K562 (cell line): ENCODE measurements around the gene MAP1S. TPM values are rescaled to one million over a fixed set of nuclear protein-coding genes. Genes with fewer than 3 reads are reported as not detected.

Experiments used
- ATF3 ChIP-seq, 2 experiments: fragments of 450-650 bp in 1 of 2; sonication (generic) in 1 of 2; formaldehyde crosslinking in 1 of 2; IDR thresholded peaks in 1 of 2; conservative IDR thresholded peaks in 1 of 2; 2 replicates each; pipeline versions ENCODE4 v1.6.1 to v1.8.1; 2016 to 2023; ENCODE audit warnings: mild to moderate bottlenecking in 2 of 2, moderate library complexity in 2 of 2, inconsistent platforms in 1 of 2, missing genetic modification reagents in 1 of 2
- BCOR ChIP-seq: fragments of 450-650 bp; IDR thresholded peaks from 2 replicates; pipeline ENCODE4 v1.6.1; 2016
- CBFA2T3 ChIP-seq: fragments of 450-650 bp; IDR thresholded peaks from 2 replicates; pipeline ENCODE4 v1.6.1; 2017
- CBX2 ChIP-seq: fragments of 200-600 bp; sonication (generic); IDR thresholded peaks from one replicate; pipeline ENCODE4 v1.6.1; 2012; ENCODE audit warnings: mild to moderate bottlenecking, low read length, inconsistent platforms; ENCODE audit not compliant: insufficient read depth, poor library complexity, severe bottlenecking
- ELK3 ChIP-seq: fragments of 450-650 bp; formaldehyde crosslinking; IDR thresholded peaks from 2 replicates; pipeline ENCODE4 v1.4.0; 2020; ENCODE audit warnings: mild to moderate bottlenecking
- HDAC1 ChIP-seq, 2 experiments: fragments of 450-650 bp; IDR thresholded peaks; 2 replicates each; pipeline ENCODE4 v1.6.1; 2016 to 2017; ENCODE audit warnings: inconsistent platforms in 1 of 2, mild to moderate bottlenecking in 1 of 2, moderate library complexity in 1 of 2
- NFE2 ChIP-seq: IDR thresholded peaks from 2 replicates; pipeline ENCODE4 v1.6.1; 2014; ENCODE audit warnings: antibody characterized with exemption, low read depth
- PURB ChIP-seq: sonication (generic); formaldehyde crosslinking; IDR thresholded peaks from 2 replicates; pipeline ENCODE4 v1.9.0; 2021; ENCODE audit warnings: low read depth, mild to moderate bottlenecking, missing genetic modification reagents
- RFX7 ChIP-seq: fragments of 250-450 bp; sonication (Bioruptor Pico); IDR thresholded peaks from 2 replicates; pipeline ENCODE4 v1.5.1; 2021; ENCODE audit warnings: mild to moderate bottlenecking
- SIRT6 ChIP-seq: IDR thresholded peaks from one replicate; pipeline ENCODE4 v1.6.1; 2012; ENCODE audit warnings: low read depth, mild to moderate bottlenecking, control low read depth, inconsistent platforms, low read length, moderate library complexity
- SMARCA5 ChIP-seq: fragments of 450-650 bp; IDR thresholded peaks from 2 replicates; pipeline ENCODE4 v1.6.1; 2016
- TRIM24 ChIP-seq, 2 experiments: fragments of 450-650 bp; IDR thresholded peaks; 2 replicates each; pipeline ENCODE4 v1.6.1; 2016
- UBTF ChIP-seq, 2 experiments: IDR thresholded peaks; 2 replicates each; pipeline ENCODE4 v1.6.1; 2012; ENCODE audit warnings: improper control_type of control experiment in 2 of 2, low read depth in 2 of 2, low read length in 2 of 2, borderline replicate concordance in 1 of 2
- ZNF133 ChIP-seq: fragments of 250-450 bp; sonication (Bioruptor Pico); IDR thresholded peaks from 2 replicates; pipeline ENCODE4 v1.4.0; 2020; ENCODE audit warnings: mild to moderate bottlenecking
- ZNF253 ChIP-seq: fragments of 250-450 bp; sonication (Bioruptor Pico); conservative IDR thresholded peaks from 2 replicates; pipeline ENCODE4 v1.6.1; 2021; ENCODE audit warnings: mild to moderate bottlenecking
- ZNF766 ChIP-seq: fragments of 200-800 bp; sonication (Bioruptor generic); conservative IDR thresholded peaks from 2 replicates; pipeline ENCODE4 v1.6.1; 2016; ENCODE audit warnings: missing genetic modification characterization, missing compliant biosample characterization
- polyA plus RNA-seq, 8 experiments: library from polyadenylated mRNA; depleted of rRNA in 4 of 8; stranded (reverse) in 5 of 8; unstranded in 3 of 8; fragments of >200 nt; fragmentation: Nextera tagmentation in 2 of 8; fragmentation: Illumina TruSeq in 1 of 8; extraction: Ambion mirVana in 2 of 8; extraction: Trizol in 1 of 8; gene quantifications; 2 replicates each; pipeline versions ENCODE4 v1.2.1 to v1.2.3, GENCODE V29; 2011 to 2014; ENCODE audit warnings: inconsistent platforms in 1 of 8, missing spikeins in 1 of 8
- total RNA-seq, 7 experiments: library from RNA; depleted of rRNA in 6 of 7; stranded (reverse); fragments of >200 nt in 6 of 7; fragmentation: Illumina TruSeq in 2 of 7; extraction: Trizol in 2 of 7; gene quantifications; 2 replicates each; pipeline versions ENCODE4 v1.2.1 to v1.2.3, GENCODE V29; 2011 to 2021; ENCODE audit warnings: low replicate concordance in 1 of 7
- TF ChIP-seq, protein P1 (sequence below): fragments of 450-650 bp; IDR thresholded peaks from 2 replicates; pipeline ENCODE4 v1.6.1; 2017; ENCODE audit warnings: mild to moderate bottlenecking, moderate library complexity
- TF ChIP-seq, protein P2 (sequence below), 3 experiments: fragments of 200-800 bp in 1 of 3; sonication (Bioruptor generic) in 1 of 3; sonication (generic) in 1 of 3; formaldehyde crosslinking in 1 of 3; IDR thresholded peaks; 2 replicates each; pipeline versions ENCODE4 v1.6.1 to v1.8.0; 2016 to 2022; ENCODE audit warnings: mild to moderate bottlenecking in 2 of 3, missing compliant biosample characterization in 2 of 3, missing genetic modification characterization in 2 of 3, missing genetic modification reagents in 1 of 3
- TF ChIP-seq, protein P3 (sequence below): fragments of 450-650 bp; formaldehyde crosslinking; IDR thresholded peaks from 2 replicates; pipeline ENCODE4 v1.4.0; 2022; ENCODE audit warnings: missing genetic modification characterization

The MAP1S gene
- total and polyA plus RNA-seq, 9 of the 15 experiments (the other 6 are each of a cell fraction or from before 2014, with no cell fraction given) = 2.0 to 81.0 (median 9.5) TPM

GRCh38 chr19:17751103-17751911 lies 32.0 kb downstream of the MAP1S start, which contains the start of gene FCHO1 (continued):
- TF ChIP-seq CBX2 (no peak), RFX7 (CRISPR knock-in tag) (no peak), SIRT6 (no peak), SMARCA5 (peak; percentile 100), UBTF (IDR thresholded peaks at IDR 0.05; ENCODE audit: borderline replicate concordance in 1 of 2, low read depth in 2 of 2, low read length in 2 of 2) (0 out of 4 replicates have a peak, but pooled peaks of 1 of the 2 experiments have one; percentile 10), BCOR (peak; percentile 100), ZNF766 (0 out of 2 replicates have a peak, but pooled peaks have one; percentile 12), NFE2 (no peak), CBFA2T3 (no peak), ATF3 (IDR thresholded peaks at IDR 0.05) (no peak), ATF3 (CRISPR knock-in tag; conservative IDR thresholded peaks at IDR 0.05) (no peak), TRIM24 (IDR thresholded peaks at IDR 0.05) (peak in 1 of 2 experiments; percentile 57; a peak in 2 of 4 replicates), HDAC1 (IDR thresholded peaks at IDR 0.05) (peak; percentile 88 to 90), ELK3 (no peak), ZNF253 (CRISPR knock-in tag) (no peak), ZNF133 (CRISPR knock-in tag) (no peak), PURB (CRISPR knock-in tag) (no peak)
- TF ChIP-seq, protein P1, sequence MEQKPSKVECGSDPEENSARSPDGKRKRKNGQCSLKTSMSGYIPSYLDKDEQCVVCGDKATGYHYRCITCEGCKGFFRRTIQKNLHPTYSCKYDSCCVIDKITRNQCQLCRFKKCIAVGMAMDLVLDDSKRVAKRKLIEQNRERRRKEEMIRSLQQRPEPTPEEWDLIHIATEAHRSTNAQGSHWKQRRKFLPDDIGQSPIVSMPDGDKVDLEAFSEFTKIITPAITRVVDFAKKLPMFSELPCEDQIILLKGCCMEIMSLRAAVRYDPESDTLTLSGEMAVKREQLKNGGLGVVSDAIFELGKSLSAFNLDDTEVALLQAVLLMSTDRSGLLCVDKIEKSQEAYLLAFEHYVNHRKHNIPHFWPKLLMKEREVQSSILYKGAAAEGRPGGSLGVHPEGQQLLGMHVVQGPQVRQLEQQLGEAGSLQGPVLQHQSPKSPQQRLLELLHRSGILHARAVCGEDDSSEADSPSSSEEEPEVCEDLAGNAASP = no peak
- TF ChIP-seq, protein P2, sequence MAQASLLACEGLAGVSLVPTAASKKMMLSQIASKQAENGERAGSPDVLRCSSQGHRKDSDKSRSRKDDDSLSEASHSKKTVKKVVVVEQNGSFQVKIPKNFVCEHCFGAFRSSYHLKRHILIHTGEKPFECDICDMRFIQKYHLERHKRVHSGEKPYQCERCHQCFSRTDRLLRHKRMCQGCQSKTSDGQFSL (CRISPR knock-in tag; IDR thresholded peaks at IDR 0.05) = peak; percentile 97
- TF ChIP-seq, protein P2 (tag; IDR thresholded peaks at IDR 0.05) = peak in 1 of 2 experiments; percentile 91; a peak in 2 of 4 replicates
- TF ChIP-seq, protein P3, sequence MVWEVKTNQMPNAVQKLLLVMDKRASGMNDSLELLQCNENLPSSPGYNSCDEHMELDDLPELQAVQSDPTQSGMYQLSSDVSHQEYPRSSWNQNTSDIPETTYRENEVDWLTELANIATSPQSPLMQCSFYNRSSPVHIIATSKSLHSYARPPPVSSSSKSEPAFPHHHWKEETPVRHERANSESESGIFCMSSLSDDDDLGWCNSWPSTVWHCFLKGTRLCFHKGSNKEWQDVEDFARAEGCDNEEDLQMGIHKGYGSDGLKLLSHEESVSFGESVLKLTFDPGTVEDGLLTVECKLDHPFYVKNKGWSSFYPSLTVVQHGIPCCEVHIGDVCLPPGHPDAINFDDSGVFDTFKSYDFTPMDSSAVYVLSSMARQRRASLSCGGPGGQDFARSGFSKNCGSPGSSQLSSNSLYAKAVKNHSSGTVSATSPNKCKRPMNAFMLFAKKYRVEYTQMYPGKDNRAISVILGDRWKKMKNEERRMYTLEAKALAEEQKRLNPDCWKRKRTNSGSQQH (CRISPR knock-in tag) = no peak
